GM12878 (cell line): Measurements from ENCODE around the gene AMHR2. TPM values are rescaled to one million over a fixed set of nuclear protein-coding genes. Genes with fewer than 3 reads are reported as not detected.
A peak's percentile ranks its signal among the peaks of the same experiment; 100 is the strongest.

Source experiments
- ATAC-seq: fragments of 200-7000 bp; cut with Tn5 transposase; 3 replicates; pipeline ENCODE4 v1.9.1; 2020; ENCODE audit warnings: mild to moderate bottlenecking, moderate library complexity
- BruUV-seq: library from RNA; stranded (reverse); fragments of 400-500 nt; replicated peaks from 2 replicates; lab custom pipeline; 2021; lab: Mats Ljungman, UMichigan
- CTCF ChIA-PET: fragments of 300-600 bp; sonication (Branson Sonifier 250); formaldehyde crosslinking; extraction: SDS; loops from one replicate; lab custom pipeline; 2021; ENCODE audit warnings: inconsistent platforms; lab: Yijun Ruan, JAX
- POLR2A ChIA-PET: fragments of 350-600 bp; formaldehyde crosslinking; extraction: SDS; loops from one replicate; lab custom pipeline; 2021; ENCODE audit warnings: inconsistent platforms; lab: Charles Lee
- RAD21 ChIA-PET: fragments of 300-600 bp; sonication (Branson Sonifier 250); formaldehyde crosslinking; loops from one replicate; lab custom pipeline; 2023; ENCODE audit warnings: antibody characterized with exemption; ENCODE audit not compliant: unreplicated experiment; lab: Charles Lee
- SMC1A ChIA-PET: fragments of 300-600 bp; sonication (Branson Sonifier 250); formaldehyde crosslinking; loops from one replicate; lab custom pipeline; 2023; ENCODE audit not compliant: unreplicated experiment, uncharacterized antibody; lab: Charles Lee
- DNase-seq: peaks from one replicate; pipeline ENCODE4 v3.0.0-alpha.2; 2011; ENCODE audit warnings: low read depth, low spot score
- FAIRE-seq: peaks from 3 replicates; lab custom pipeline; 2011; peaks lifted over from hg19 to GRCh38; lab: Jason Lieb, UNC
- H2AFZ ChIP-seq: 2 replicates; pipeline ENCODE4 v1.6.0; 2011; ENCODE audit warnings: low read depth, low read length, control low read depth; ENCODE audit not compliant: control insufficient read depth
- H3K27ac ChIP-seq: 2 replicates; pipeline ENCODE4 v1.5.1; 2011; ENCODE audit warnings: control low read depth; ENCODE audit not compliant: control insufficient read depth, insufficient read depth
- H3K27me3 ChIP-seq, 2 experiments: replicated peaks in 1 of 2; 2 replicates each; pipeline versions ENCODE4 v1.6.0 to v1.6.1; 2011; ENCODE audit warnings: low read length in 1 of 2; ENCODE audit not compliant: control insufficient read depth in 2 of 2, insufficient read depth in 2 of 2
- H3K36me3 ChIP-seq, 2 experiments: 2 replicates each; pipeline ENCODE4 v1.5.1; 2011; ENCODE audit warnings: low read length in 1 of 2; ENCODE audit not compliant: control insufficient read depth in 2 of 2, insufficient read depth in 2 of 2
- H3K4me1 ChIP-seq: 2 replicates; pipeline ENCODE4 v1.6.1; 2011; ENCODE audit warnings: mild to moderate bottlenecking, low read length, moderate library complexity, mixed read lengths; ENCODE audit not compliant: control insufficient read depth, insufficient read depth
- H3K4me2 ChIP-seq: 2 replicates; pipeline ENCODE4 v1.6.0; 2011; ENCODE audit warnings: control low read depth; ENCODE audit not compliant: control insufficient read depth, insufficient read depth
- H3K4me3 ChIP-seq: fragments of 200-600 bp; sonication (generic); 2 replicates; pipeline ENCODE4 v1.5.1; 2016
- H3K79me2 ChIP-seq: 2 replicates; pipeline ENCODE4 v1.6.0; 2011; ENCODE audit warnings: low read length; ENCODE audit not compliant: control insufficient read depth, insufficient read depth
- H3K9ac ChIP-seq: 2 replicates; pipeline ENCODE4 v1.8.0; 2011; ENCODE audit warnings: low read length, control low read depth, mixed read lengths; ENCODE audit not compliant: control insufficient read depth, insufficient read depth
- H3K9me3 ChIP-seq: replicated peaks from 3 replicates; pipeline ENCODE4 v1.5.1; 2011; ENCODE audit warnings: mild to moderate bottlenecking, low read length; ENCODE audit not compliant: control insufficient read depth, insufficient read depth
- H4K20me1 ChIP-seq: 2 replicates; pipeline ENCODE4 v1.6.0; 2011; ENCODE audit not compliant: control insufficient read depth, insufficient read depth
- BCL11A ChIP-seq: IDR thresholded peaks from 2 replicates; pipeline ENCODE4 v1.6.1; 2011; ENCODE audit warnings: low read depth, low read length
- CBX3 ChIP-seq: fragments of 200-600 bp; sonication (generic); IDR thresholded peaks from 2 replicates; pipeline ENCODE4 v1.6.1; 2016; ENCODE audit warnings: low read depth, borderline replicate concordance
- CEBPB ChIP-seq, 2 experiments: fragments of 150-350 bp in 1 of 2; IDR thresholded peaks; 2 replicates each; pipeline ENCODE4 v1.6.1; 2012 to 2014; ENCODE audit warnings: low read depth in 2 of 2, low read length in 2 of 2, borderline replicate concordance in 1 of 2, inconsistent platforms in 1 of 2
- CREM ChIP-seq: IDR thresholded peaks from 2 replicates; pipeline ENCODE4 v1.6.1; 2014; ENCODE audit warnings: antibody characterized with exemption, low read depth
- EP300 ChIP-seq, 2 experiments: fragments of 150-350 bp in 1 of 2; IDR thresholded peaks; 2 replicates each; pipeline ENCODE4 v1.6.1; 2011 to 2012; ENCODE audit warnings: low read depth in 2 of 2, low read length in 2 of 2, borderline replicate concordance in 1 of 2, improper control_type of control experiment in 1 of 2, inconsistent platforms in 1 of 2; ENCODE audit not compliant: control insufficient read depth in 1 of 2
- FOXK2 ChIP-seq: fragments of 450-650 bp; IDR thresholded peaks from 2 replicates; pipeline ENCODE4 v1.6.1; 2017; ENCODE audit warnings: mild to moderate bottlenecking, moderate library complexity
- NFYA ChIP-seq: IDR thresholded peaks from 2 replicates; pipeline ENCODE4 v1.6.1; 2011; ENCODE audit warnings: low read depth, mild to moderate bottlenecking, low read length, improper control_type of control experiment, borderline replicate concordance
- NFYB ChIP-seq: IDR thresholded peaks from 2 replicates; pipeline ENCODE4 v1.6.1; 2011; ENCODE audit warnings: low read depth, mild to moderate bottlenecking, low read length, improper control_type of control experiment, moderate library complexity; ENCODE audit not compliant: insufficient read depth
- POLR2AphosphoS5 ChIP-seq: IDR thresholded peaks from 2 replicates; pipeline ENCODE4 v1.6.1; 2011; ENCODE audit warnings: mild to moderate bottlenecking, low read length, inconsistent platforms
- RB1 ChIP-seq: fragments of 450-650 bp; formaldehyde crosslinking; IDR thresholded peaks from 2 replicates; pipeline ENCODE4 v1.6.1; 2017; ENCODE audit warnings: mild to moderate bottlenecking, borderline replicate concordance
- SUPT20H ChIP-seq: IDR thresholded peaks from 2 replicates; pipeline ENCODE4 v1.6.1; 2011; ENCODE audit warnings: low read depth, mild to moderate bottlenecking, low read length, moderate library complexity, borderline replicate concordance; ENCODE audit not compliant: control insufficient read depth
- WRNIP1 ChIP-seq: IDR thresholded peaks from 2 replicates; pipeline ENCODE4 v1.6.1; 2011; ENCODE audit warnings: low read depth, low read length, improper control_type of control experiment, borderline replicate concordance
- ZSCAN29 ChIP-seq: fragments of 450-650 bp; IDR thresholded peaks from 2 replicates; pipeline ENCODE4 v1.6.1; 2017; ENCODE audit warnings: mild to moderate bottlenecking, moderate library complexity
- WGBS: methylation state at CpG from one replicate; pipeline ENCODE4 v1.1.6; 2016; ENCODE audit warnings: low lambda C conversion rate; ENCODE audit not compliant: insufficient replicate concordance, insufficient coverage; ENCODE audit errors: missing lambda C conversion rate; 5-methylcytosine and 5-hydroxymethylcytosine counted together
- in situ Hi-C: fragments of 300-500 bp; cut with MboI; formaldehyde crosslinking; loops from 9 replicates; pipeline ENCODE4 v1.14.3; 2018; ENCODE audit warnings: mixed read lengths
- intact Hi-C: fragments of 100-400 bp; cut with micrococcal nuclease; formaldehyde crosslinking; loops from one replicate; pipeline ENCODE4 v1.14.2; 2022; ENCODE audit not compliant: unreplicated experiment
- polyA plus RNA-seq, 11 experiments: library from polyadenylated mRNA; depleted of rRNA in 4 of 11; unstranded in 6 of 11; stranded (reverse) in 5 of 11; fragments of >200 nt; fragmentation: Nextera tagmentation in 4 of 11; fragmentation: Illumina TruSeq in 1 of 11; extraction: Ambion mirVana in 4 of 11; extraction: Trizol in 1 of 11; gene quantifications; 1 replicate in 1 of 11; 2 replicates in 10 of 11; pipeline versions ENCODE4 v1.2.1 to v1.2.3, GENCODE V29; 2011 to 2016; ENCODE audit warnings: inconsistent platforms in 2 of 11, missing spikeins in 2 of 11, low read depth in 1 of 11
- total RNA-seq, 4 experiments: library from RNA; depleted of rRNA in 3 of 4; stranded (reverse); fragments of >200 nt in 3 of 4; fragmentation: Illumina TruSeq in 1 of 4; extraction: Trizol in 1 of 4; gene quantifications; 2 replicates each; pipeline versions ENCODE4 v1.2.1 to v1.2.3, GENCODE V29; 2013 to 2021
- TF ChIP-seq, protein P1 (sequence below): fragments of 450-650 bp; formaldehyde crosslinking; IDR thresholded peaks from 2 replicates; pipeline ENCODE4 v1.4.0; 2020; ENCODE audit warnings: mild to moderate bottlenecking, moderate library complexity

Gene AMHR2
- total and polyA plus RNA-seq, 10 of the 15 experiments (the other 5 are each of a cell fraction or from before 2014, with no cell fraction given) = 0.06 TPM; not detected in 9

DNA sequence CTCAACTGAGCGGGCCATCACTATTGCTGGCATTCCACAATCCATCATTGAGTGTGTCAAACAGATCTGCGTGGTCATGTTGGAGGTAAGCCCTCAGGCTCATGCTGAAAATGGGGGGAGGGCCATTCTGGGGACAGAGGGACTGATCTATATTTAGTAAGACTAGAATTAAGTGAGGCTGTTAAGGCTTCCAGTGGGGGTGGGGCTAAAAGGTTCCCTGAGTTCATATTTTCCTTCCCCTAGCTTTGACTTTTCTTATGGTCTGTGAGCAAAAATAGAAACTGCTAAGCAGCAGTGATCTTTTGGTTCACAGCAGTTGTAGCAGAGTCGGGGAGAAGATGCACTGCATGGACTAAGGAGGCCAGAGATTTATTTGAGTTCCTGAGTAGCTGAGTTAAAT is 37.4 kb downstream of the AMHR2 start:
- H3K79me2 ChIP-seq = peaks cover 46% of the 10 kb centered on the region
- peaks cover 4% of the 10 kb centered on the region for H3K4me1 ChIP-seq
- ATAC-seq = no peak
- no peak overlapping the region for H3K9ac ChIP-seq
- peaks cover 21% of the 10 kb centered on the region for H4K20me1 ChIP-seq
- TF ChIP-seq NFYA (no peak), NFYB (no peak), EP300 (IDR thresholded peaks at IDR 0.05; ENCODE audit: borderline replicate concordance in 1 of 2, control insufficient read depth in 1 of 2, low read depth in 2 of 2, low read length in 2 of 2) (no peak), POLR2AphosphoS5 (peak; percentile 52)
- TF ChIP-seq, all 136 proteins: peak for 1
- POLR2A ChIA-PET = no interaction called here
- peaks cover 28 to 78% of the 10 kb centered on the region in 2 experiments for H3K36me3 ChIP-seq
- no TSS peak for BruUV-seq
- no peak for DNase-seq
- FAIRE-seq = no peak
- no peak overlapping the region for H2AFZ ChIP-seq
- RAD21 ChIA-PET = no interaction called here
- in situ Hi-C loops (no loop called here), intact Hi-C loops (no loop called here)
- no peaks in the 10 kb centered on the region for H3K27me3 ChIP-seq
- 92% methylated on average over 3 of the region's 3 CpGs for WGBS
- 0 out of 2 replicates have a peak overlapping the region, but pooled peaks have one; percentile 9 for H3K4me2 ChIP-seq
- SMC1A ChIA-PET = interaction anchor here (0.9 to 1.0 kb wide), 2 partner anchors 9 to 14 kb away, joined by 3 to 4 read pairs; no protein-coding TSS in a partner anchor
- H3K27ac ChIP-seq = no peak overlapping the region
- CTCF ChIA-PET = interaction anchor here (0.6 kb wide), 1 partner anchor 16 kb away, joined by 3 read pairs; no protein-coding TSS in a partner anchor
- H3K4me3 ChIP-seq = no peak overlapping the region
- no peaks in the 10 kb centered on the region for H3K9me3 ChIP-seq

DNA sequence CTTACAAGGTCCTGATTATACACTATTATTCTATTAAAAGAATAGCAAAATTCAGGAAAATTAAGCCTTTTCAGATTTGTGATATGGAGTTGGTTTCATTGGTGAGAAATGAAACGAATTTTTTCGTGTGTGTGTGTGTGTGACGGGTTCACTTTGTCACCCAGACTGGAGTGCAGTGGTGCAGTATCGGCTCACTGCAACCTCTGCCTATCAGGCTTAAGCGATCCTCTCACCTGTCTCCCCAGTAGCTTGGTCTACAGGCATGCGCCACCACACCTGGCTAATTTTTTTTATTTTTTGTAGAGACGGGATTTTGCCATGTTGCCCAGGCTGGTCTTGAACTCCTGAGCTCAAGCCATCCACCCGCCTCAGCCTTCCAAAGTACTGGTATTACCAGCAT is 37.9 kb downstream of the AMHR2 start:
- no peak overlapping the region for H3K27ac ChIP-seq
- FAIRE-seq (no peak), DNase-seq (no peak), ATAC-seq (no peak)
- in situ Hi-C loops = no loop called here
- ChIA-PET SMC1A (interaction anchor here (0.9 to 1.0 kb wide), 2 partner anchors 9 to 14 kb away, joined by 3 to 4 read pairs; no protein-coding TSS in a partner anchor), CTCF (interaction anchor here (0.7 to 1.3 kb wide), 2 partner anchors 8 to 109 kb away, joined by 3 read pairs; no protein-coding TSS in a partner anchor), RAD21 (no interaction called here), POLR2A (interaction anchor here (0.6 kb wide), 2 partner anchors 32 to 374 kb away, joined by 3 to 4 read pairs; no protein-coding TSS in a partner anchor)
- intact Hi-C loops = no loop called here
- no peak overlapping the region for H2AFZ ChIP-seq
- no peaks in the 10 kb centered on the region for H3K27me3 ChIP-seq
- no peaks in the 10 kb centered on the region for H3K9me3 ChIP-seq
- H3K4me2 ChIP-seq = no peak overlapping the region
- BruUV-seq = no TSS peak
- peaks cover 19% of the 10 kb centered on the region for H4K20me1 ChIP-seq
- H3K79me2 ChIP-seq = peaks cover 43% of the 10 kb centered on the region
- peaks cover 4% of the 10 kb centered on the region for H3K4me1 ChIP-seq
- H3K36me3 ChIP-seq = peaks cover 31 to 79% of the 10 kb centered on the region in 2 experiments
- 81% methylated on average over 7 of the region's 8 CpGs for WGBS
- H3K4me3 ChIP-seq = no peak overlapping the region
- H3K9ac ChIP-seq = no peak overlapping the region
- TF ChIP-seq ZSCAN29 (no peak), CEBPB (IDR thresholded peaks at IDR 0.05; ENCODE audit: borderline replicate concordance in 1 of 2, low read depth in 2 of 2, low read length in 2 of 2) (no peak), CREM (no peak), CBX3 (no peak), RB1 (no peak), WRNIP1 (no peak), BCL11A (no peak), FOXK2 (no peak), SUPT20H (no peak)
- TF ChIP-seq, protein P1, sequence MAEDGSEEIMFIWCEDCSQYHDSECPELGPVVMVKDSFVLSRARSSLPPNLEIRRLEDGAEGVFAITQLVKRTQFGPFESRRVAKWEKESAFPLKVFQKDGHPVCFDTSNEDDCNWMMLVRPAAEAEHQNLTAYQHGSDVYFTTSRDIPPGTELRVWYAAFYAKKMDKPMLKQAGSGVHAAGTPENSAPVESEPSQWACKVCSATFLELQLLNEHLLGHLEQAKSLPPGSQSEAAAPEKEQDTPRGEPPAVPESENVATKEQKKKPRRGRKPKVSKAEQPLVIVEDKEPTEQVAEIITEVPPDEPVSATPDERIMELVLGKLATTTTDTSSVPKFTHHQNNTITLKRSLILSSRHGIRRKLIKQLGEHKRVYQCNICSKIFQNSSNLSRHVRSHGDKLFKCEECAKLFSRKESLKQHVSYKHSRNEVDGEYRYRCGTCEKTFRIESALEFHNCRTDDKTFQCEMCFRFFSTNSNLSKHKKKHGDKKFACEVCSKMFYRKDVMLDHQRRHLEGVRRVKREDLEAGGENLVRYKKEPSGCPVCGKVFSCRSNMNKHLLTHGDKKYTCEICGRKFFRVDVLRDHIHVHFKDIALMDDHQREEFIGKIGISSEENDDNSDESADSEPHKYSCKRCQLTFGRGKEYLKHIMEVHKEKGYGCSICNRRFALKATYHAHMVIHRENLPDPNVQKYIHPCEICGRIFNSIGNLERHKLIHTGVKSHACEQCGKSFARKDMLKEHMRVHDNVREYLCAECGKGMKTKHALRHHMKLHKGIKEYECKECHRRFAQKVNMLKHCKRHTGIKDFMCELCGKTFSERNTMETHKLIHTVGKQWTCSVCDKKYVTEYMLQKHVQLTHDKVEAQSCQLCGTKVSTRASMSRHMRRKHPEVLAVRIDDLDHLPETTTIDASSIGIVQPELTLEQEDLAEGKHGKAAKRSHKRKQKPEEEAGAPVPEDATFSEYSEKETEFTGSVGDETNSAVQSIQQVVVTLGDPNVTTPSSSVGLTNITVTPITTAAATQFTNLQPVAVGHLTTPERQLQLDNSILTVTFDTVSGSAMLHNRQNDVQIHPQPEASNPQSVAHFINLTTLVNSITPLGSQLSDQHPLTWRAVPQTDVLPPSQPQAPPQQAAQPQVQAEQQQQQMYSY (CRISPR knock-in tag) = no peak
